GM18519 (cell line): ENCODE results near the gene DDX18.
"Not testable (repeated sequence)": the region's sequence is repeated elsewhere in the genome, so short reads cannot be mapped to it uniquely, and the experiment has no call there.

Experiments
- ATAC-seq: cut with Tn5 transposase; IDR thresholded peaks from one replicate; pipeline ENCODE4 v1.9.1; 2021; ENCODE audit warnings: mild to moderate bottlenecking, moderate library complexity; ENCODE audit not compliant: unreplicated experiment, low FRiP score

The DDX18 gene

GRCh38 chr2:117814417-117815264 lies at the start of gene DDX18:
Gene DDX18, plus strand, starts transcription at chr2:117814691. Its CDS starts 87 bp downstream, at chr2:117814778.
- ATAC-seq: peak; percentile 91

GRCh38 chr2:117770730-117771129 lies 43.8 kb upstream of the DDX18 start:
- ATAC-seq: no peak

GRCh38 chr2:117771969-117772630 lies 42.4 kb upstream of the DDX18 start:
- no peak for ATAC-seq

GRCh38 chr2:117774716-117775115 lies 39.8 kb upstream of the DDX18 start:
- no peak for ATAC-seq

GRCh38 chr2:117775703-117776219 lies 38.7 kb upstream of the DDX18 start:
- ATAC-seq: no peak

- no peak for ATAC-seq
These were observed 37.6 kb upstream of the DDX18 start for GRCh38 chr2:117776888-117777287.

- peak; percentile 84 for ATAC-seq
These were observed 28.8 kb upstream of the DDX18 start for GRCh38 chr2:117785740-117786139.

GRCh38 chr2:117786520-117786919 lies 28.0 kb upstream of the DDX18 start:
- no peak for ATAC-seq

GRCh38 chr2:117789505-117789904 lies 25.0 kb upstream of the DDX18 start:
- ATAC-seq: no peak

- ATAC-seq: no peak
These were observed 19.8 kb upstream of the DDX18 start for GRCh38 chr2:117794668-117795067.

GRCh38 chr2:117801826-117802225 lies 12.7 kb upstream of the DDX18 start:
- ATAC-seq: no peak

GRCh38 chr2:117803644-117804325 lies 10.7 kb upstream of the DDX18 start:
- not testable (repeated sequence) for ATAC-seq

GRCh38 chr2:117812443-117812842 lies 2.0 kb upstream of the DDX18 start:
- no peak for ATAC-seq

- ATAC-seq: no peak
These were observed 1.5 kb downstream of the DDX18 start for GRCh38 chr2:117815946-117816345.

GRCh38 chr2:117818921-117819320 lies 4.4 kb downstream of the DDX18 start:
- ATAC-seq: no peak

- ATAC-seq: peak; percentile 43
These were observed 6.0 kb downstream of the DDX18 start for GRCh38 chr2:117820444-117820843.

GRCh38 chr2:117825437-117825836 lies 10.9 kb downstream of the DDX18 start:
- ATAC-seq: no peak

GRCh38 chr2:117827464-117827863 lies 13.0 kb downstream of the DDX18 start:
- ATAC-seq: not testable (repeated sequence)

GRCh38 chr2:117828870-117829269 lies 14.4 kb downstream of the DDX18 start:
- ATAC-seq: no peak

- no peak for ATAC-seq
These were observed 17.8 kb downstream of the DDX18 start for GRCh38 chr2:117832332-117832731.
